ENCODE data around the gene AKIRIN2. TPM values are rescaled to one million over a fixed set of nuclear protein-coding genes. Genes with fewer than 3 reads are reported as not detected.

AKIRIN2 gene
- total and polyA plus RNA-seq, 4 donors: 20.9 to 63.1 (median 50.3) TPM

DNA sequence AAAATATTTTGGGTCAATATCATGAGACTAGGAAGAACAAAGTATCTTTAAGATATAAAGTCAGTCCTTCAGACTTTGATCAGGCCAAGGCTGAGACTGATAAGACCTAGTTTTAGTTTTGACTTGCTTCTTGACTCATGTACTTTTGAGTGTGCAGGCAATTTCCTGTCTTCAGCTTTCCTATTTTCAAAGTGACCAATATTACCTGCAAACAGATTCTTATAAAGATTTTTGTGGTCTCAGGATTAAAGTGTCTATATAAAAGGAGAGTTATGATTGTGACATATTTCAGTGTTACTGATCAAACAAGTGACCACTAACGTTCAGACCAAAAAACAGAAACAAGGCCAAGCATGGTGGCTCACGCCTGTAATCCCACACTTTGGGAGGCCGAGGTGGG lies 36.0 kb upstream of the AKIRIN2 start:
- ATAC-seq (ENCODE audit: insufficient read depth, low FRiP score) (no peak), DNase-seq (no peak)
- no peaks in the 10 kb centered on the region for H3K36me3 ChIP-seq (ENCODE audit: control insufficient read depth in 4 of 4, insufficient read depth in 4 of 4, low read length in 4 of 4)
- H3K4me1 ChIP-seq (ENCODE audit: control insufficient read depth in 5 of 5, insufficient read depth in 5 of 5, low read length in 5 of 5): no peaks in the 10 kb centered on the region
- no peak overlapping the region for H3K4me3 ChIP-seq
- 86 to 87% methylated on average over 3 of the region's 3 CpGs for WGBS, 2 donors
- H3K9me3 ChIP-seq (ENCODE audit: control insufficient read depth in 4 of 4, insufficient read depth in 3 of 4, low read length in 3 of 4): peaks cover 0 to 3% (median 0%) of the 10 kb centered on the region in 4 donors
- H3K27ac ChIP-seq (ENCODE audit: low read depth in 1 of 2, low read length in 1 of 2): no peak overlapping the region
- no peaks in the 10 kb centered on the region for H3K27me3 ChIP-seq (ENCODE audit: control insufficient read depth in 3 of 3, insufficient read depth in 3 of 3, low read length in 2 of 3)
- H3K9ac ChIP-seq (ENCODE audit: insufficient read depth in 1 of 2, low read length in 2 of 2): no peak overlapping the region
- TF ChIP-seq, protein P1, sequence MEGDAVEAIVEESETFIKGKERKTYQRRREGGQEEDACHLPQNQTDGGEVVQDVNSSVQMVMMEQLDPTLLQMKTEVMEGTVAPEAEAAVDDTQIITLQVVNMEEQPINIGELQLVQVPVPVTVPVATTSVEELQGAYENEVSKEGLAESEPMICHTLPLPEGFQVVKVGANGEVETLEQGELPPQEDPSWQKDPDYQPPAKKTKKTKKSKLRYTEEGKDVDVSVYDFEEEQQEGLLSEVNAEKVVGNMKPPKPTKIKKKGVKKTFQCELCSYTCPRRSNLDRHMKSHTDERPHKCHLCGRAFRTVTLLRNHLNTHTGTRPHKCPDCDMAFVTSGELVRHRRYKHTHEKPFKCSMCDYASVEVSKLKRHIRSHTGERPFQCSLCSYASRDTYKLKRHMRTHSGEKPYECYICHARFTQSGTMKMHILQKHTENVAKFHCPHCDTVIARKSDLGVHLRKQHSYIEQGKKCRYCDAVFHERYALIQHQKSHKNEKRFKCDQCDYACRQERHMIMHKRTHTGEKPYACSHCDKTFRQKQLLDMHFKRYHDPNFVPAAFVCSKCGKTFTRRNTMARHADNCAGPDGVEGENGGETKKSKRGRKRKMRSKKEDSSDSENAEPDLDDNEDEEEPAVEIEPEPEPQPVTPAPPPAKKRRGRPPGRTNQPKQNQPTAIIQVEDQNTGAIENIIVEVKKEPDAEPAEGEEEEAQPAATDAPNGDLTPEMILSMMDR (IDR thresholded peaks at IDR 0.05; ENCODE audit: control extremely low read depth, extremely low read depth): no peak

DNA sequence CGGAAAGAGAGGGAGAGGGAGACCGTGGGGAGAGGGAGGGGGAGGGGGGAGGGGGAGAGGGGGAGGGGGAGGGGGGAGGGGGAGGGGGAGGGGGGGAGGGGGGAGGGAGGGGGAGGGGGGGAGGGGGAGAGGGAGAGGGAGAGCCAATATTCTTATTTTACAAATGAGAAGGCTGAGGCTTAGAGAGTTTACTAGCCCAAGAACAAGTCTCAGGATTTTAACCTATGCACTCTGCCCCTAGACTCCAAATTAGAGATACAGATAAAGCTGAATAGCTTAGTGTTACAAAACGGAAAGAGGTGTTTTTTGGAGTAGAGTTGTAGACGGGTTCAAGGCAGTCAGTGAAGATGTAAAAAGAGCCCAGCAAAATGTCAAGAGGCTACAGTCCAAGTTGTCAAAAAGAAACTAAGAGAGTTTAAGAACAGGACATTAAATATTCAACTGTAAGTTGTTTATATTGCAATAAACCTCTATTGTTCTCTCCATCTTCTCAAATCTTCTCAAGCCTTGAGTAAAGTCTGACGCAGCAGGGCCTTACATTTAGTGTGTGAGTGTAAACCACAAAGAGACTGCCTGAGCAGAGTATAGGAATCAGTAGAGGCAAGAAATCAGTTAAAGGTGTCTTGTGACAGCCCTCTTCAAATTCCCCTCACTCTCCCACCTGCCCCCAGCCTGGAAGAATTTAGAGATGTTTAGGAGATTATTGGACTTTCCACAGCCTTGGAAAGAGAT lies 34.9 kb upstream of the AKIRIN2 start:
- ATAC-seq (ENCODE audit: insufficient read depth, low FRiP score) (no peak), DNase-seq (no peak)
- 64 to 85% methylated on average over 3 of the region's 5 CpGs for WGBS, 2 donors
- Histone ChIP-seq H3K9me3 (ENCODE audit: control insufficient read depth in 4 of 4, insufficient read depth in 3 of 4, low read length in 3 of 4) (no peaks in the 10 kb centered on the region), H3K27ac (ENCODE audit: low read depth in 1 of 2, low read length in 1 of 2) (no peak overlapping the region), H3K4me1 (ENCODE audit: control insufficient read depth in 5 of 5, insufficient read depth in 5 of 5, low read length in 5 of 5) (peaks cover 0 to 7% (median 5%) of the 10 kb centered on the region in 5 donors), H3K36me3 (ENCODE audit: control insufficient read depth in 4 of 4, insufficient read depth in 4 of 4, low read length in 4 of 4) (no peaks in the 10 kb centered on the region), H3K27me3 (ENCODE audit: control insufficient read depth in 3 of 3, insufficient read depth in 3 of 3, low read length in 2 of 3) (no peaks in the 10 kb centered on the region), H3K4me3 (no peak overlapping the region), H3K9ac (ENCODE audit: insufficient read depth in 1 of 2, low read length in 2 of 2) (no peak overlapping the region)
- TF ChIP-seq, protein P1 (IDR thresholded peaks at IDR 0.05; ENCODE audit: control extremely low read depth, extremely low read depth): no peak

DNA sequence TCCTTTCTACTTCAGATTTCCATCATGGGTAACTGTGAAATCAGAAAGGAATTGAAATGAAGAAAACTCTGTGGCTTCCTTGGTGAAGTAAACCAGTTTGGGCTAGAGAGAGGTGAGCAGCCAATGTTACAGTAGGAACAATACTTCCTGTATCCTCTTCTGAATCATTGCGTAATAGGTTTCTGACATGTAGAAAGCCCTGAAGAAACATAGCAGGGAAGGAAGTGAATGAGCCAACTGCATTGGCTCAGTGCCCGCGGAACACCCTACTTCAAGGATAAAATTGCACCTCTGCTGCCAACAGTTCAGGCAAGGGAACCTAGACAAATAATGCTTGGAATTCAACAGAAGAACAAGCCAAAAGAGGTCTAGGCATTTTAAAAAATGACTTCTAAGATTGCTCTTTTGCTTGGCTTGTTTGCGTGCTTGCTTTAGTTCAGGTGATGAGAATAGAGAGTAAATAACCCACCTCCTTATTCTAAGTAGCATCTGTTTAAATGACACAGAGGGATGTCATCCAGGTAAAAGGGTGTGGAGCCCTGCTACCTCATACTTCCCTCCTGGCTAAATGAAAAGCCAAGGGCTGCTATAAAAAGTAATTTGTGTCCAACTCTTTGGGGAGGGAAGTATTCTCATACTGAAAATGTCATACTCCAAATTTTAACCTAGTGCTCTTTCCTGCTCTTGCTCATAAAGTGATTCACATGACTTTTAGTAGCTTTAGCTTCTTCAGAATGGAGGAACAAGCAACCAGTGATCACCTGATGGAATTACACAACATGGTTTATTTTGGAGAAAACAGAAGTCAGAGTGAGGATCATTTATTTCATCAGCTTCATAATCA lies 30.0 kb upstream of the AKIRIN2 start:
- WGBS, 2 donors: 5 to 10% methylated on average over 4 of the region's 4 CpGs
- Histone ChIP-seq H3K4me1 (ENCODE audit: control insufficient read depth in 5 of 5, insufficient read depth in 5 of 5, low read length in 5 of 5) (peaks cover 0 to 12% (median 10%) of the 10 kb centered on the region in 5 donors), H3K4me3 (no peak overlapping the region), H3K27ac (ENCODE audit: low read depth in 1 of 2, low read length in 1 of 2) (peak overlapping the region; percentile 43 to 92), H3K27me3 (ENCODE audit: control insufficient read depth in 3 of 3, insufficient read depth in 3 of 3, low read length in 2 of 3) (no peaks in the 10 kb centered on the region), H3K9ac (ENCODE audit: insufficient read depth in 1 of 2, low read length in 2 of 2) (no peak overlapping the region), H3K9me3 (ENCODE audit: control insufficient read depth in 4 of 4, insufficient read depth in 3 of 4, low read length in 3 of 4) (no peaks in the 10 kb centered on the region), H3K36me3 (ENCODE audit: control insufficient read depth in 4 of 4, insufficient read depth in 4 of 4, low read length in 4 of 4) (no peaks in the 10 kb centered on the region)
- ATAC-seq (ENCODE audit: insufficient read depth, low FRiP score) (peak; percentile 84), DNase-seq (peak; percentile 81 to 91 (median 81))
- TF ChIP-seq, protein P1 (IDR thresholded peaks at IDR 0.05; ENCODE audit: control extremely low read depth, extremely low read depth): no peak
